HCEC 1CT (cell line): Measurements from ENCODE around the gene RABGGTA.

ENCODE experiments used
- DNase-seq: peaks from one replicate; pipeline ENCODE4 v3.0.0-alpha.2; 2017

Gene RABGGTA

GRCh38 chr14:24304019-24304387 lies 32.6 kb upstream of the RABGGTA start:
- DNase-seq: no peak

- DNase-seq: no peak
Observed at GRCh38 chr14:24300326-24300980, 29.1 kb upstream of the RABGGTA start.

- peak; percentile 79 for DNase-seq
Observed at GRCh38 chr14:24299255-24300191, 28.1 kb upstream of the RABGGTA start, which contains the start of the genes DHRS1 and NOP9. Gene DHRS1, minus strand, starts transcription at chr14:24299780. Its CDS starts 674 bp downstream, at chr14:24299106. Gene NOP9, plus strand, starts transcription at chr14:24299850. Its CDS starts 105 bp downstream, at chr14:24299955.

GRCh38 chr14:24298892-24299254 lies 27.5 kb upstream of the RABGGTA start:
- peak; percentile 40 for DNase-seq

- peak; percentile 28 for DNase-seq
Observed at GRCh38 chr14:24297190-24297964, 26.0 kb upstream of the RABGGTA start.

- DNase-seq: peak; percentile 79
Observed at GRCh38 chr14:24296341-24297157, 25.2 kb upstream of the RABGGTA start.

- no peak for DNase-seq
Observed at GRCh38 chr14:24293525-24293924, 22.1 kb upstream of the RABGGTA start.

- DNase-seq: no peak
Observed at GRCh38 chr14:24292118-24292807, 20.9 kb upstream of the RABGGTA start.

GRCh38 chr14:24291446-24292117 lies 20.2 kb upstream of the RABGGTA start:
- DNase-seq: no peak

GRCh38 chr14:24290746-24291145 lies 19.3 kb upstream of the RABGGTA start:
- DNase-seq: no peak

GRCh38 chr14:24289649-24290280 lies 18.4 kb upstream of the RABGGTA start:
- no peak for DNase-seq

- no peak for DNase-seq
Observed at GRCh38 chr14:24286996-24287395, 15.6 kb upstream of the RABGGTA start.

GRCh38 chr14:24285351-24285750 lies 14.0 kb upstream of the RABGGTA start:
- no peak for DNase-seq

- no peak for DNase-seq
Observed at GRCh38 chr14:24284501-24285035, 13.2 kb upstream of the RABGGTA start.

GRCh38 chr14:24283796-24284460 lies 12.5 kb upstream of the RABGGTA start:
- DNase-seq: no peak

- DNase-seq: no peak
Observed at GRCh38 chr14:24282736-24283135, 11.3 kb upstream of the RABGGTA start.

GRCh38 chr14:24281636-24282035 lies 10.2 kb upstream of the RABGGTA start:
- no peak for DNase-seq

GRCh38 chr14:24280797-24281460 lies 9.5 kb upstream of the RABGGTA start:
- DNase-seq: no peak
